Fibroblast of upper back skin (primary cell): Measurements from ENCODE around the gene NEK5.
"Not testable (repeated sequence)": the region's sequence is repeated elsewhere in the genome, so short reads cannot be mapped to it uniquely, and the experiment has no call there.

Source experiments
- DNase-seq: peaks from one replicate; pipeline ENCODE4 v3.0.0-alpha.2; 2013

NEK5 gene

DNA sequence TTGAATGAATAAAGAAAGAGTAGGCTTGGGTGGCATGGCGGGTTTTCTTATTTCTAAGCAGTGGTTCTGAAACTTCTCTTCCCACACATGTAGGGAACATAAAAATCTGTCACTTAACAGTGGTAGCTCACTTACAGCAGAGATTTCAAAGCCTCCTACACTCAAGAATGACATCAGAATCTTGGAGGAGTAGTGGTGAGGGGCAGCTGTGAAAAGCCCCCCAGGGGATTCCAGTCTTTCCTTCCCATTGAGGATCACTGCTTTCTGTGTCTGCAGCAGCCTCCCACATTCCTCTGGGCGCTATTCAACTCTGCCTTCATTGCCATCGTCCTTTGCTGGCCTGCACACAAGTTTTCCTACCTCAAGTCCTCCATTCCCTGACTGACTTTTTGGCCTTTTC is 8.6 kb upstream of the NEK5 start:
- DNase-seq = no peak

DNA sequence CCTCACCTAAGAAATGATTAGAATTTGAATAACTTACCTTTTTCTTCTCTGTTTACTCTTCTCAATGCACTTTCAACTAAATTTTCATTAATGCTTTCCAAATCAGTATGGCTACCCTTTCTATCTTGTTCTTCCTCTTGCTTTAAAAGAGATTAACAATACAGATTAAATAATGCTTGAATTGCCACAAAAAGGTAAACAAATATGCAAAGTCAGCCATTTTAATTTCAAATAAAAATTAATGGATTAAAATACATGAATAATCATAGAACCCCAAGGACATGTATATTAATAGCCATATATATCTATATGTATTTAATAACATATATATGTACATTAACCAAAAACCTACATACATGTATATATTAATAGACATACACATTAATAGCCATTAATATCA is 7.9 kb upstream of the NEK5 start:
- DNase-seq = no peak

GRCh38 chr13:52130641-52131040 is 1.8 kb upstream of the NEK5 start:
- no peak for DNase-seq

DNA sequence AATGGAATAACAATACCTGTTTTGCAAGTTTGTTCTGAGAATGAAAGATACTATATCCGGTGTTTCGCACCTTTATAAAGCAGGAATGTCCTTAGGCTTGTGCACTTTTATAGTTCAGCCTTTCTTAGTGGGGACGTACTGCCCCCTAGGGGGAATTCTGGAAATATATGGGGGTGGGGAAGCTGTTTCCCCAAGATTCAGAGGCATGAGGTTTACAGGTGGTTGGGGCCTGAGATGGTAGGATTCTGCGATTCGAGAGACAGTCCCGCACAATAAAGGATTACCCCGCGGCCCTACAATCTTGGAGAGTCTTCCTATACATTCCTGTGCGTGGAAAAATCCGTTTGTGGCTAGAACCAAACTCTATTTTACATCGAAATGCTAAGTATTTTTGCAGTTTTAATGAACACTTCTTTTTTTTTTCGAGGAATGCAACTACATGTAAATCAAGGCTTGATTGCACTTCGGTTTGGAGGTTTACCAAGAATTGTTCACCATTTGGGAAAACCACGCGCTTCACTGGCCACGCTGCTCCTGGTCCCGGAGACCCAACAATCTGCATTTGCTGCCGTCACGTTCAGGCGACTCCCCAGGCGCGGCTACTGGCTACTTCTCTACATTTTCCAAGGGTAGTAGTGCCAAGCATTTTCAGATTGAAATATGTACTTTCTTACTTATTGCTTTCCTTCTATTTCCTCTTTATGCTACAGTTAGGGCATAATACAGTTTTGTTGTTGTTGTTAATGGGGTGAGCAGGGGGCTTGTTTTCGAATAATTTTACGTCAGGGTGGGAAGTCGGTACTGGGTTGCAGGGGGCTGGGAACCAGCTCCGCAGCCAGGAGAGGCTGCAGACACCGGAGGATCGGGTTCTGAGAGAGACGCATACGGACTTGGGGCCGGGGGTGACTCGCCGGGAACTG is 830 bp downstream of the NEK5 start:
- peak; percentile 61 for DNase-seq

DNA sequence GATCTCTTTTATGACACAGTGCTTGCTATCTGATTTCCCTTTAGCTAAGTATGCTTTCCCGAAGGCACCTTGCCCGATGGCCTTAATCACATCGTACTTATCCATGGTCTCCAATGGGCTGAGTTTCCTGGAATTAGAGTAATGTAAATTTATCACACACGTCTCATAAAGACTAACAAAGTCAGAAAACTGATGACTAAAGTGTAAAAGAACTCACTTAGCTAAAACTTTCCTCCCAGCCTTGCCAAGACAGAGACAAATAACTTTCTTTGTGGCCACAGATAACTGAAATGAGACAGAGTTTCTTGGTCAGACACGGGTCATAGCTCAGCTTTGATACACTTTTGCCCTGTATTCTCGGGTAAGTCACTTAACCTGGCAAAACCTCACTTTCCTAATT is 1.5 kb downstream of the NEK5 start:
- peak; percentile 4 for DNase-seq

DNA sequence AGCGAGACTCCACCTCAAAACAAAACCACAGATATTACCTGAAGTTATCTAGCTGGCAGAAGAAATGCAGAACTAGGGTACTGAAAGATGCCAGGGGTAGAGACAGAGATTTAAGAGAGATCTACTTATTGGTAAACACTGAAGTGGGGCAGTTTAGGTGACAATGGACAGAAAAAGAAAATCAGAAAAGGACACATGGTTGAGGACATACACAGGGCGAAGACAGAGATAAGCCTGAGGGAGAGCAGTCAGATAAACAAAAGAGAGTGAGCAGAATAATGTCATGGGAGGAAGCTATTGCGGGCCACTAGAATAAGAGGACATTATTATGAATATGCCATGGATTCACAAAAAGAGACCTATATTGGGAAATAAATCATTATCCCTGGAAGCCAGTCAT is 3.3 kb downstream of the NEK5 start:
- DNase-seq = no peak

- no peak for DNase-seq
These were observed 10.3 kb downstream of the NEK5 start for GRCh38 chr13:52118595-52118994.

GRCh38 chr13:52118095-52118494 is 10.8 kb downstream of the NEK5 start:
- DNase-seq = no peak

- DNase-seq = no peak
These were observed 16.3 kb downstream of the NEK5 start for GRCh38 chr13:52112591-52112990.

- DNase-seq = no peak
These were observed 19.7 kb downstream of the NEK5 start for GRCh38 chr13:52109116-52109670.

DNA sequence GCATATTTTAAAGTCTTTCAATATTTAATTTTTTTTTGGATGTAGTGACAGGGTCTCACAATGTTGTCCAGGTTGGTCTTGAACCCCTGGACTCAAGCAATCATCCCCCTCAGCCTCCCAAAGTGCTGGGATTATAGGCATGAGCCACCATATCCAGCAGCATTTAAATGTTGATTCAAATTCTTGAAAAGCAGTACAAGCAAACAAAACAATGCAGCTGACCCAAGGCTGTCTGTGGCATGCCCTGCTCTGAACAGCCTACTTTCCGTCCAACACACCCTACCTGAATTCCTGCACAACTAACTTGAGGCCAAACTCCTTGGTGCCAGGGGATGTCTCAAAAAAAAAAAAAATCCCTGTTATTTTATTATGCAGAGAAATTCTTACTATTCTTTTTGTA is 23.0 kb downstream of the NEK5 start:
- DNase-seq = no peak

DNA sequence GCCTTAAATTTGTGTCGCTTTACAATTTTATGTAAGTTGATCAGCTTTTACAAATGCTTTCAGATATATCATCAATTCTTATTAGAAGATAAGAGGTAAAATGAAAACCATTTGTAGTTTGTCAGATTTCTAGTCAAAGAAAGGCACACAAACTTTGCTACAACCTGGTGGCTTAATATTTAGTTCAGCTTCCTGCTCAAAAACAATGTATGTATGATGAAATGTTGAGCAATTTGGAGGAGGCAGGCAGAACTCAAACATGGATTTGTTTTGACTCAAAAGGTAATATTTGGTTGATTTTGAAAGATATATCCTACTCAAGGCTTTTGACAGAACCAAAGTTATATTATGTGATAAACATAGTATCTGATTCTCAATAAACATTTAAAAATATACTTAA is 24.2 kb downstream of the NEK5 start:
- DNase-seq = peak; percentile 71

- no peak for DNase-seq
These were observed 25.5 kb downstream of the NEK5 start for GRCh38 chr13:52103386-52103785.

- not testable (repeated sequence) for DNase-seq
These were observed 26.4 kb downstream of the NEK5 start for GRCh38 chr13:52102423-52102822.

- no peak for DNase-seq
These were observed 31.7 kb downstream of the NEK5 start for GRCh38 chr13:52097197-52097596.

DNA sequence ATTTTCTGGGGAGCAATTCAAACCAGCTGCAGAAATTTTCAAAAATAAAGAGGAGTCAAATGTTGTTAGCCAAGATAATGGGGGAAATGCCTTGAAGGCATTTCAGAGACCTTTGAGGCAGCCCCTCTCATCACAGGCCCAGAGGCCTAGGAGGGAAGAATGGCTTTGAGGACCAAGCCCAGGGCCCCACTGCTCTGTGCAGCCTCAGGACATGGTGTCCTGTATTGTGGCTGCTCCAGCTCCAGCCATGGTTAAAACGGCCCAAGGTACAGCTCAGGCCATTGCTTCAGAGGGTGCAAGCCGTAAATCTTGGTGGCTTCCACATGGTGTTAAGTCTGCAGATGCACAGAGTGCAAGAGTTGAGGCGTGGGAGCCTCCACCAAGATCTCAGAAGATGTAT is 32.1 kb downstream of the NEK5 start:
- DNase-seq = no peak

GRCh38 chr13:52096062-52096461 is 32.8 kb downstream of the NEK5 start:
- no peak for DNase-seq

DNA sequence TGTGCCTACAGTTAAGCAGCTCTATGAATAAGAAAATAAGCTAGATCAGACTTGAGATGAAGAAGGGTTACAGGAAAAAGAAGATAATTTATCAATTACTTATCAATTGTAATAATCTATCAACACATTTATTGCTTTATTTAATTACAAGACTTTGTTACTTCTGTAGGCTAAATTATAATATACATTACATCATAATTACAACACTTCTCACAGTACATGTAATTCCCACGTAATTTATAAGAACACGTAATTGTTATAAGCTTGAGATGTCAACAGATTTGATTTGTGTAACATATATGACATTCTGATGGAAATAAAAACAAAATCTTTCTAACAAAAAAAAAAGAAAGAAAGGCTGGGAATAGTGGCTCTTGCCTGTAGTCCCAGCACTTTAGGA is 36.8 kb downstream of the NEK5 start:
- no peak for DNase-seq

DNA sequence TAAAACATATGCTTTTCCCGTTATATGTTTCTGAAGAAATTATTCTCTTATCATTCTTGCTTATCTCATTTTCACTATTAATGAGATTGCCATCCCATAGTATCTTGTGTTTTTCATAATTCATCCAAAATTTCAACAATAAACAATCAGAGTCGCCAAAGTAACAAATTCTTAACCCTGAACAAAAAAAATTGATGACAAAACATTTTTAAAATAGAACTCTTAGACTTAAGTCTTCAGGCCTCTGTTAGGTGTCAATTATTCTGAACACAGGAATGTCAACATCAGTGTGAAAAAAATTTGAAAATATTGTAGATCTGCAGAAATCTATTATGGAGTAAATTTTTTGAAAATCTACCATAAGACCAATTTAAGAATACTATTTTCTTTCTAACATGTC is 37.4 kb downstream of the NEK5 start:
- no peak for DNase-seq

DNA sequence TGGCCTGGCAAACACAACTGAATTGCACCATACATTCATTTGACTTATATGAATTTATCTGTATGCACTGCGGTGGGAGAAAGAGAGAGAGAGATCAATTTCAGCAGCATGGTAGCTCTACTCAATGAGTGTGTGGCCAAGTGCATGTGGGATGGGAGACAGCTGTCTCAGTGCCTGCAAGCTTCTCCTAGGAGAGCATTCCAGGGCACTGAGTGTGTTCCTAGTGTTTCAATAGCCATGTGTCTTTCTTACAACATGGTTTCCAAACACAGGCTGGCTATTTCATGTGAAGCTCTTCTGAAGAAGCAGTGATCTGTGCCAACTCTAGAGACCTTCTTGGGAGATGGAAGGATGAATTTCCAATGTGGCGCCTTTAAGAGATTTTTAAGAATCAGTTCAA is 43.5 kb downstream of the NEK5 start:
- peak; percentile 70 for DNase-seq

- DNase-seq = not testable (repeated sequence)
These were observed 43.9 kb downstream of the NEK5 start for GRCh38 chr13:52084981-52085380.

DNA sequence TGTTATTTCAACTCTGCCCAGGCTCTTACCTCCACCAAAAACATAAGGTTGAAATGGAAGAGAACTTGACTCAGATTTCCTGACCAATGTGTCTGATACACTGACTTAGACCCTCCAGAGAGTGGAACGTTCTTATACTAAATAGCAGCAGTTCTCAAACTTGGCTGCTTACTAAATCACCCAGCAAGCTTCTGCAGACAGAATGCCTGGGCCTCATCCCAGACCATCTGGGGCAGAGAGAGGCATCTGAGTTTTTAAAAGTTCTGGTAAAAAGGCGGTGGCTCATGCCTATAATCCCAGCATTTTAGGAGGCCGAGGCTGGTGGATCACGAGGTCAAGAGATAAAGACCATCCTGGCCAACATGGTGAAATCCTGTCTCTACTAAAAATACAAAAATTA is 46.3 kb downstream of the NEK5 start:
- no peak for DNase-seq

GRCh38 chr13:52079891-52080290 is 49.0 kb downstream of the NEK5 start:
- not testable (repeated sequence) for DNase-seq

DNA sequence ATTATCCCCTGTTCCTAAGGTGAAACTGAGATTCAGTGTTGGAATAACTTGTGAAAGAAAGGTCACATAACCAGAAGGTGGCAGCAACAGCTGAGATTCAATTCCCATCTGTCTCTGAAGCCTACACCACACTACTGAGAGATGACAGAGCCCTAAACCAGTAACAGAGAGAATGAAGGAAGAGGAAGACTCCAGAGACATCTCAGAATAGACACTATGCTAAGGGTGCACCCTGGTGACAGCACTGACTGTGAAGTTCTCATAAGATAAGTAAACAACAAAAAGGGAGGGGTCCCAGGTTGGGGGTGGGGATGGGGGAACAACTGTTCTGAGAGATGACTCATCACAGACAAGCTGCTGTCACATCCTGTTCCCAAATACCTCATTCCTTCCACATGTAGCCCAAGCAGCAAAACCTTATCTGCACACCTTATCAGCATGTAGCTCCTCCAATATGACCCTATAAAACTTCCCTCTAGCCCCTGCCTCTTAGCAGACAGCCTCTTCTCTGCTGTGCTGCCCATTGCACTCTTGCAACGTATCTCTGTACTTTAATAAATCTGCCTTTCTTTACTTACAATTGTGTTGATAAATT is 57.8 kb downstream of the NEK5 start:
- peak; percentile 15 for DNase-seq
